GM11168 (cell line): ENCODE results near the gene TTLL10.

ENCODE experiments used
- in situ Hi-C: fragments of 300-500 bp; cut with MboI; formaldehyde crosslinking; loops from one replicate; pipeline ENCODE4 v1.12.0; 2022; ENCODE audit warnings: low sequenced_read_pairs; ENCODE audit not compliant: unreplicated experiment

Gene TTLL10

DNA sequence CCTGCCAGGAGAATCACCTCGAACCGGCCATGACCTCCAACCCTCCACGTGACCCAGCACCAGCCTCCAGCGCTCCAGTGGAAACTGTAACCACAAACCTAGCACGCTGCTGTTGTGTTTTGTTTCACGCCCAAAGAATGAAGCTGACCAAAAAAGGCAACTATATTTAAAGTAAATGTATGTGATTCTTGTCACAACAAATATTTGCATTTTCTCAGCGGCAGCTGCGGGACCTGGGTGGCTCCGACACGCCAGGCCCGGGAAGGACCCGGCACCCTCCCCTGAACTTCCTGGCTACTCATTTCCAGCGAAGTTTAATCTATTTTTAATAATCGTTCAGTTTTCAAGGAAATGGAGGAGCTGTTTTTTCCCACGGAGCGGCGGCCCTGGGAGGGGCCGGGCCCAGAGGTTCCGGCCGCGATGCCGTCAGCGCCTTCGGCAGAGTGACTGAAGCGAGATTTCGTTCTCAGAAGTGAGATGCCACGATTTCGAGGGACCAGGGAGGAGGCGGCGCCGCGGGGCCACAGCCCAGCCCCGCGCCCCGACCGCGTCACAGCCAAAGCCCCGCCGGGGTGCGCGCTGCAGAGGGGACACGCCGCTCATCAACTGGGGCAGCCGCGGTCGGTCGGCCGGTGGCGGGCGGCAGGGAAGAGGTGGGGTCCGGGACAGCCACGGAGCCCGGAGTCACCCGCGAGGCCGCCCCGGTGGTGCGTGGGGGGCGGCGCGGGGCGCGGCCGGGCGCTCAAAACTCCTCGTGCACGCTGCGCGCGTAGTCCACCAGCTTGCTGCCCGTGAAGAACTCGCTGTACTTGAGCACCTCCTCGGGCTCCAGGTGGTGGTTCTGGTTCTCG, 43.3 kb downstream of the TTLL10 start:
- in situ Hi-C loops, result no loop called here

DNA sequence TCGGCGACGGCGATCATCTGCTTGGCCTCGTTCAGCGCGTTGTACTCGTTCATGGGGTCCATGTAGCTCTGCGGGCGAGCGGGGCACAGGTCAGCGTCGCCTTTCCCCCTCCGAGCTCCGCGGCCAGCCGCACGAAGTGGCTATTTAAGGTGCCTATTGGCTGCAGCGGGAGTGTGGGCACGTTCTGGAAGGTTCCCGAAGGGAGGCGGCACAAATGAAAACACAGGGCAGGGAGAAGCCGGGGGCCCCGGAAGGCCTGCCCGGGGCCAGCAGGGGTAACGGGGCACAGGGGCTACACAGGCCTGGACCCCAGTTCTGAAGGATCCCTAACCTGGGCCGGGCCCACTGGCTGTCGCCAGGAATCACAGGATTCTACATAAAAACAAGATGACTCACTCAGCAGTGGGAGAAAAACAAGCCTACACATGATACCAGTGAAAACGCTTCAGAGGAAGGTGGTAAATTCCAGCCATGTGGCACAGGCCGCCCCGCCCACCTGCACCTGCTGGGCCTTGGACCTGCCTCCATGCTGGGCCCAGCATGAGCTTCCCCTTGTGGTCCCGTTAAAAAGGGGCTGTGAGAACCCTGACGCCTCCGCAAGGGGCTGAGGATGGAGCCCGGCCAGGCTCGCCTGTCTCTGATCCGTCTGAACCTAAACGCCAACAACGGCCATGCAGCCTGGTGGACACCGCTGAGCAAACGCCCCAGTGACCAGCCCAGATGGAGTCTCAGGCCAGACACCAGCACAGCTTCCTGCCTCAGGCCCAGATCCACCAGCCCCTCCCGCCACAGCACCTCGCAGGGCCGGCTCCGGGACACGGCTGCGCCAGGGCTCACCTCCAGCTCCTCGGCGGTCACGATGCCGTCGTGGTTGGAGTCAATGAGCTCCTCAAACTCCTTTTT, 44.2 kb downstream of the TTLL10 start:
- in situ Hi-C loops, result no loop called here

DNA sequence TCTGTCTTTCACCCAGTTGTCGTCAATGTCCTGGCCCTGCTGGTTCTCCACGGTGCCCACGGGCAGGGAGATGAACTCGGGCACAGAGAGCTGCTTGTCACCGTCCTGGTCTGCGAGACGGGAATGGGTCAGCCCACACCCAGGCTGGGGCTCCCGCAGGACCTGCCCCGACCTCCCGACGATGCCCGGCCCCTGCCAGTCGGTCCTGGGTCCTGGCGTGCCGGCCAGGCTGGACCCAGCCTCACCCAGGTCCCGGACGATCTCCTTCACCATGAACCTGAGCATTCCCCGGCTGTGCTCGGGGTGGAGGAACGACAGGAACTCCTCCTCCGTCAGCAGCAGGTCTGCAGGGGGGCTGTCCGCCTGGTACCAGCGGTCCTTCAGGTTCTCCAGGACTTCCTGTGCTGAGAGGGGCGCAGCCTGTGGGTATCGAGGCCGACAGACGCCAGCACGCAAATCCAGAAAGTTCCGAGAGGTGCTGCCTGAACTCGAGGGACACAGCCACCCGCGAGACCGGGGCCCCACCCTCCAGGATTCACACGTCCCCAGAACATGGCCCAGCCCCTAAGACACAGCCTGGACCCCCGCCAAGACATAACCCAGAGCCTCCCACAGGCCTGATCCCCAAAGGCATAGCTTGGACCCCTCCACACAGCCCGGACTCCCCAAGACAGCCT, 45.0 kb downstream of the TTLL10 start:
- in situ Hi-C loops, result no loop called here

DNA sequence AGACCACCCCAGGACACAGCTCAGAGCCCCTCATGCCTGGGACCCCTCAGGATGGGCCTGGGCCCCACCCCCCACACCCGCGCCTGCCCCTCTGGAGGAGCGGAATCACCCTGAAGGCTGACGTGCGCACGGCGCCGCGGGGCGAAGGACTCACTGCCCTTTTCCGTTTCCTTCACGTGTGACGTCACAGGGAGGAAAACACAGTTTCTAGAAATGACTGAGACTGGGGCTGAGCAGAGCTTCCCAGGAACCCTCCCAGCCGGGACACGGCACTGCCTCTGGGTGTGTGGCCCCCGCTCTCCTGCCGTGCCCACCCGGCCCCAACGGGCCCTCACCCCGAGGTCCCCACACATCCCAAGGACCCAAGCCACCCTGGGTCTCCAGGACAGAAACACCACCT, 45.7 kb downstream of the TTLL10 start:
- in situ Hi-C loops, result no loop called here

DNA sequence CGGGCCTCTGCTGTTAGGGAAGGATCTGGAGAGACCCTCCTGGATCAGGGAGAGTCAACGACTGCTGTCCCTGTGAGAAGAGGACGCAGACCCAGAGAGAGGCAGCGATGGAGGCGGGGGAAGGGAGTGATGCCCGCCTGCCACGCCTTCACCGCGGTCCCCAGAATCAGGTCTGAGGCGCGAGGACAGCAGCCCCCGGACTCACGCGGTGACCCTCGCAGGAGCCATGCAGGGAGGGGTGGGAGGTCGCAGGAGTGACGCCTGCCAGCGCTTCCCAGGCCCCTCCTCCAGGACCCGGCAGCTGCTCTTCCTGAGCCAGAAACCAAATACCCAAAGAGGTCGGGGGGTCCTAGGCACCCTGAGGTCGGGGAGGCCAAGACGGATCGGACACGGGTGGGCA, 46.5 kb downstream of the TTLL10 start:
- in situ Hi-C loops, result no loop called here

DNA sequence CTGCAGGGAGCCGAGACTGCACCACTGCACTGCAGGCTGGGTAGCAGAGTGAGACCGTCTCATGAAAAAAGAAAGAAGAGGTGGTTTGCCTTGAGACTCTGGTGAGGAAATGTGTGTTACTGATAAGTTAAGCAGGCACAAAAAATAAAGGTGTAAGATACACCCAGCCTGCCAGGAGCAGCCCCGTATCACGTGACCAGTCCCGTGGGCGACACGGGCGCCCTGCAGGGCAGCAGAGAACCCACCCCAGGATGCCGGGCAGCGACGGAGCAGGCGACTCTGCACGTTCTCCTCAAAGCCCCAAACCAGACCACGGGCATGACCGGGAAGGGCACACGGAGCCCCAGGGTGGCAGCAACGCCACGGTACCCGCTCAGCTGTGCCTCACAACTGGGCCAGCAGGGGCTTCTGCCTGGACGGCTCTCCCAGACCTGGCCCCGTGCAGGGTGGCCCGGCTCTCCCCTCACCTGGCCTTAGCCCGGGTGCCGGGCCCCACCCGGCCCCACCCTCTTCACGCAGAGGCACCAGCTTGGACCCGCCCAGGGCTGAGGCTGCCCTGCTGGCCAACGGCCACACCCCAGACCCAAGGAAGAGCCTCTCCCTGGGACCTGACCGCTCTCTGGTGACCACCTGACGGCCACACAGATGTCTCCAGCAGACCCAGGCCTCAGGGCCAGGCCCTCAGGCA, 48.4 kb downstream of the TTLL10 start:
- in situ Hi-C loops, result no loop called here

DNA sequence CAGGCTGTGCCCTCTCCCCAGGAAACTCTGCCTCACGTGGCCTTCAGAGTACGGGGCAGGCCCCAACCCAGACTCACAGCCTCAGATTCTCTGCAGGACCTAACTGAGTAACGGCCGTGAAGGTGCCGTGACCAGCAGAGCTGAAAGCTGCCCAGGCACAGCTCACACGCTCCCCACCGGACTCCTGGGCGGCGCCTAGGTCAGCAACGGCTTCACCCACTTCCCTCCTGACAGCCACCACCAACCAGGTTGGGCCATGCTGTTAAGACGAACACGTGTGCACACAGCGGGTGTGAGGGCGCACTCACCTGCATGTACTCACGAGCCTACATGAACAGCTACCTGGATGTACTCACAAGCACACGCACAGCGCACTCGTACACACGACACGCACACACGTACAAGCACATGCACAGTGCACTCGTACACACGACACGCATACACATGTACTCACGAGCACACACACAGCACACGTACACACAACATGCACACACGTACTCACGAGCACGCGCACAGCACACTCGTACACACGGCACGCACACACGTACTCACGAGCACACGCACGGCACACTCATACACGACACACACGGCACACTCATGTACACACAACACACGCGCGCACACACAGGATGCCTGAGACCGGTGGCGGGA, 49.0 kb downstream of the TTLL10 start:
- in situ Hi-C loops, result no loop called here

DNA sequence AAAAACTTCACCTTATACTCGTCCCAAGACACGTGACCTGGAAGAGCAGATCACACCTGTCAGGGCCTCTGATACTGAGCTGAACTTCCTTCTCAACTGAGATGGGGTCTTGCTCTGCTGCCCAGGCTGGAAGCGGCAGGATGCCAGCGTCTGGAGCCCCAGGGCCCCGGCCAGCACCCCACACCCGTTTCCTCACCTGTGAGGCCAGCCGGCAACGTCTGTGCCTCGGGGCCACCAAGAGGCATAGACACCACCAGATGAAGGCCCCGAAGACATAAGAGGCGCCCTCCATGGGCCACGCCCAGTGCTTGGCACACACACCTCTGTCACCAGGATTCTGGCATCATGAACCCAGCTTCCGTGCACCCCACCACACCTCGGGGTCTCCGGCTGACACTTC, 49.6 kb downstream of the TTLL10 start:
- in situ Hi-C loops, result no loop called here

DNA sequence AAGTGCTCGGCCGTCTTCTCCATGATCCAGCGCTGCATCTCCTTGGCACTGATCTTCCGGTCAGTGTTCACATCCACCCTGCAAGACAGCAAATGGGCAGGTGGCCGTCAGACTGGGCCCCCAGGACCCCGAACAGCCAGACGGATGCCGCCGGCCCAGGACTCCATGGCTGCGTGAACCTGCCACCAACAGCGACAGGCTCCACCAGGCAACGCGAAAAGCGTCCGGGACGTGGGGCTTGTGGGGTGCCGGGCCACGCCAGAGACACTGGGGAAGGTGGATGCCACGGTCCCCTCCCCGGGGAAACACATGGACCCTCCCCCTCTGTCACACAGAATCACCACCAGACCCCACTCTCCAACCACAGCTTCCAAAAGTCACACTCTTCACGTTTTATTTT, 50.2 kb downstream of the TTLL10 start:
- in situ Hi-C loops, result no loop called here

DNA sequence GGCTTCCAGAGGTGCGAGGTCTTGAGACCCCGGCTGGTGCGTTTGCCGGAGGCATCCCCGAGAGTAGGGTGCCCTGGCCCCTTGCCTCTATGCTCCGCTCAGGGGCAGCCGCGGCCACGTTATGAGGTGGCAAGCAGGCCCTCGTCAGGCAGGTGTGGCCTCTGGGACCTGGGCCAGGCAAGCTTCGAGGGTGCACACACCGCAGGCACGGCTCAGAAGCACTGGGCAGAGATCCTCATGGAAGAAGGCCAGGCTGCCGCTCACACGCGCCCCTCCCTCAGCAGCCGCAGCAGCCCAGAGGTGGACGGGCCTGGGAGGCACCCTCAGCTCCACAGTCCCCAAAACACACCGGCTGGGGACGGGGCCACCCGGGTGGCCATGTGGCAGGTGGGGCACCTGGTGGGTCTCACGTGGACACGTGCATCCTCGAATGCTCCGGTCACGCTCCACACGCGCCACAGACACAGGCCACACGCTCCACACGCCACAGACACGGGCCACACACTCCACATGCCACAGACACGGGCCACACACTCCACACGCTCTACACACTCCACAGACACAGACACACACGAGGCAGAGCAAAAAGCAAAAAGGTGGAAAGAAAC, 51.7 kb downstream of the TTLL10 start:
- in situ Hi-C loops, result no loop called here

DNA sequence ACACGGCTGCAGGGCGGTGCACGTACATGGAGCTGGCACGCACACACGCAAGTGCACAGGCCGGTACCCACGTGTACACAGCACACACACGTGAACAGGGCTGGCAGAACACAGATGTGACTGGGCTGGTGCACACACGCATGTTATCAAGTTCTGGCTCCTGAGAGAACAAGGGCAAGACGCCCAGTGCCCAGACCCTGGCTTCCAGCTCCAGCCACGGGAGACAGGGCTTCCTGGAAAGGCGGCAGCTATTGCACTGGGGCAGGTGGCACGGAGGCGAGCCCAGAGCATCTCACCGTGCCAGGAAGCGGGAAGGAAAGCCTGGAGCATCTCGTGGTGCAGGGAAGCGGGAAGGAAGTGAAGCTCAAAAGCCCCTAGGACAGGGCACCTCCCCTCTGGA, 52.2 kb downstream of the TTLL10 start:
- in situ Hi-C loops, result no loop called here

DNA sequence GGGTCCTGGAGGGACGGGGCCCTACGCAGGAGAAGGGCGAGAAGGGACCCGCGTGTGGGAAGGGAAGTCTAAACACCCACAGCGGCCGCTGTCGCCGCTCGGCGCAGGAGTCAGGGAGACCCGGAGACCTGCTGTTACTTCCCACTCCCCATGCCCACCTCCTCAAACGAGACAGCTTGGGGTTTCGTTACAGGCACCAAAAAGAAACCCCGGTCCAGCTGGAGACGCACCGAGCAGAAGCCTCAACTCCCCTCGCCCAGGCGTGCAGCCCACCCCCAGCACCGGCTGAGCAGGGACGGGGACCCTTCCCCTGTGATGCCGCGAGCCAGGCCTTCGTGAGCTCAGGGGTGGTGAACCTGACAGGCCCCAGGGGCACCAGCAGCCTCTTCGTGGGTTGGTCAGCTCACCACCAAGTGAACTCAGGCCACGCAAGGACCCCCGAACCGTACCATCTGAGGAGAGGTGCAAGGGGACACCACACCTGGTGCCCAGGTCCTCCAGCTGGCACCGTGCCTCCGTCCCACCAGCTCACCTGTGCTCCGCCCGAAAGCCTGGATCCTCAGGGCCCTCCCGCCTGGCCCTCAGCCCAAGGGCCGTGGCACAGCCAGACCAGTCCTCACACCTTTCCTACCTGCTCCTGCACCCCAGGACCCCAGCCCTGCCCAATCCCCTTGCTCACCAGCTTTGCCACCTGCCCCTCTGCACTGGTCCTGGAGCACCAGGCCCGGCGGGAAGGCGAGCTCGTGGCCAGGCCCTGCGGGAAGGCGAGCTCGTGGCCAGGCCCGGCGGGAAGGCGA, 53.1 kb downstream of the TTLL10 start:
- in situ Hi-C loops, result no loop called here

DNA sequence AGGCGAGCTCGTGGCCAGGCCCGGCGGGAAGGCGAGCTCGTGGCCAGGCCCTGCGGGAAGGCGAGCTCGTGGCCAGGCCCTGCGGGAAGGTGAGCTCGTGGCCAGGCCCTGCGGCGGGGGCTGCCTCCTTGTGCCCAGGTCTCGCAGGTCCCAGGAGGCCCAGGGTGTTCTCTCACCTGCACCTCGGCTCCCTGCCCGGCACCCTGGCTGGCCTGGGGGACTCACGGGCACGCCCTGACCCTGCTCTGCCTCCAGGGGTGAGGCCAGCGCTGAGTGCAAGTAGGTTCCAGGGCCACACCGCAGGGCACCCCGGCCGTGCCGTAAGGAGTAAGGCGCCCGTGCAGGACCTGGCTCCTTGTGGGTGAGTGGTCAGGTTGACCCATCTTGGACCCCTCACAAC, 53.7 kb downstream of the TTLL10 start:
- in situ Hi-C loops, result no loop called here

DNA sequence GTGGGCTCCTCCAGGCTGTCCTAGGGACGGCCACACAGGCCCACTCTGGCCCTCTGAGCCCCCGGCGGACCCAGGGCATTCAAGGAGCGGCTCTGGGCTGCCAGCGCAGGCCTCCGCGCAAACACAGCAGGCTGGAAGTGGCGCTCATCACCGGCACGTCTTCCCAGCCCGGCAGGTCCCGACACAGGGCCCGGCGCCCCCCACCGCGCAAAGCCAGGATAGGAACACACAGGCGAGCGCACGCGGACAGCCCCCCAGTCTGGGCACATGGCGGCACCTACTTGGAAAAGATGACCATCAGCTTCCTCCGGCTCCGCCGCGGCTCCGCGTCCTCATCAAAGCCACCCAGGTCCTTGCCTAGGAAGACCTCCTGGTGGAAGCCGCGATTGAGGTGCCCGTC, 54.5 kb downstream of the TTLL10 start:
- in situ Hi-C loops, result no loop called here

DNA sequence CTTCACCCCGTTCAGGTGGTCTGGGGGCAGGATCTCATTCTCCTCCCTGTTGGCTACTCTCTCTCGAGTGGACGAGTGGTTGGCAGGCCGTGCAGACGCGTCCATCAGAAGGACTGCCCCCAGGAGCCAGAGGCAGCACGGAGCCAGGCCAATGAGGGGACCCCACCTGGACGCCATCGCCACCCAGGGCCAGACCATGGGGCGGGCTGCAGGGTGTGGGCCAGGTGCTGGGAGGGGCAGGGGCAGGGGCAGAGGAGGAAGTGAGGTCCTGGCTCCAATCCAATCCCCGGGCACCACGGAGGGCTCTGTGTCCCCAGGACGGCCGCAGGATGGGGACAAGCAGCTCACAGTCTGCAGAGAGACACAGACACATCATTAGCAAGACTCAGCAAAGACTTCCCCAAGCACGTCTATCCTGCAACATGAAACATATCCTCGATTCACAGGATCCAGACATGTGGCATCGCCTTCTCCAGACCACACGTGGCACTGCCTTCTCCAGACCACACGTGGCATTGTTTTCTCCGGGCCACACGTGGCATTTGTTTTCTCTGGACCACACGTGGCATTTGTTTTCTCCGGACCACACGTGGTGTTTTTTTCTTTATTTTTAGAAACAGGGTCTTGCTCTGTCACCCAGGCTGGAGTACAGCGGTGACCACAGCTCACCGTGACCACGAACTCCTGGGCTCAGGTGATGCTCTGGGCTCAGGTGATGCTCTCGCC, 55.1 kb downstream of the TTLL10 start:
- in situ Hi-C loops, result no loop called here

DNA sequence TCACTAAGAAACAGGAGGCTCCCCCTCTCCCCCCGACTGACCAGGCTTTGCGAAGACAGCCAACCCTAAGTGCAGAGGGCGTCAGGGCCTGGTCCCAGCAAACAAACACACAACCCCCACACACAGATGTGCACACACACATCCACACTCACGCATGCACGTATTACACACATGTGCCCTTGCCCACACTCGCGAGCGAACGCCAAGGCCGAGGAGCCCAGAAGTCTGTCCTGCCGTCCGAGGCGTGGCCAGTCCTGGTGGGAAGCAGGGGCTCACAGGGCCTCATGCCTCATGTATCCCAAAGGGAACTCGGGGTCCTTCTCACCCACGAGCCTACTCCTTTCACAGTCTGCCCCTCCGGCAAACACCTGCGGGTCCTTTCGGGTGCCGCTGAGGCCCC, 56.1 kb downstream of the TTLL10 start:
- in situ Hi-C loops, result no loop called here

DNA sequence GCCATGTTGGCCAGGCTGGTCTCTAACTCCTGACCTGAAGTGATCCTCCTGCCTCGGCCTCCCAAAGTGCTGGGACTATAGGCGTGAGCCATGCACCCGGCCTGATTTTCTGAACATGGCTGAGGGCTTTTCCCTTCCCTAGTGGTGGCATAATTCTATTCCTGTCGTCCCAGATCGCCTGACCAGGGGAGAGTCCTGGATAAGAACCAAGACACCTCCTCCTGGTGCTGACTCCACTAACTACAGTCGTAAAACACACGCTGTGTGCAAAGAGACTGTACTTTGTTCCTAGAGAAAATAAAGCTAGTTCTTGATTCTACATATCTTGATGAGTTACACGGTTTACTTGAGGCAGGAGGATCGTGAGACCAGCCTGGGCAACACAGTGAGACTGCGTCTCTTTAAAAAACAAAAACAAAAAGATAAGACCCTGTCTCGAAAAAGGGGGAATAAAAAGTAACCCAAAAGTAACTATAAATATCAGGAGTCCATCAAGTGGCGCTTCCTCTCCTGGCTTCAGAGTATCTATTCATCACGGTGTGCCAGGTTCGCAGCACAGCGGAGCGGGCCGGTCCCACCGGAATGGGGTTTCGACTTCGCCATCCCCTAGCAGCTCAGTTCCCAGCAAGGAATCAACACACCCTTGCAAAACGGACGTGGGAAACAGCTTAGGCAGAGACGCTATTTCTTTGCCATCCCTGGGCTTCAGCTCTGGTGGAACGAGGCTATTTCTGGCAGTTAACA, 57.1 kb downstream of the TTLL10 start:
- in situ Hi-C loops, result no loop called here
